ENCODE measurements around the gene ABI3BP.

Gene ABI3BP

GRCh38 chr3:100720426-100720825, 272.8 kb downstream of the ABI3BP start:
- TF ChIP-seq GATA2 (IDR thresholded peaks at IDR 0.05; ENCODE audit: low read depth, low read length): no peak
- TF ChIP-seq GATA3 (IDR thresholded peaks at IDR 0.05; ENCODE audit: low read depth, low read length): no peak

GRCh38 chr3:100719136-100719535, 274.1 kb downstream of the ABI3BP start:
- TF ChIP-seq GATA2 (IDR thresholded peaks at IDR 0.05; ENCODE audit: low read depth, low read length): no peak
- TF ChIP-seq GATA3 (IDR thresholded peaks at IDR 0.05; ENCODE audit: low read depth, low read length): no peak

GRCh38 chr3:100717637-100718487, 275.4 kb downstream of the ABI3BP start:
- TF ChIP-seq GATA3 (IDR thresholded peaks at IDR 0.05; ENCODE audit: low read depth, low read length) (no peak), GATA2 (IDR thresholded peaks at IDR 0.05; ENCODE audit: low read depth, low read length) (no peak)

- TF ChIP-seq GATA3 (IDR thresholded peaks at IDR 0.05; ENCODE audit: low read depth, low read length) (no peak), GATA2 (IDR thresholded peaks at IDR 0.05; ENCODE audit: low read depth, low read length) (no peak)
These were observed 276.2 kb downstream of the ABI3BP start for GRCh38 chr3:100717063-100717462.

GRCh38 chr3:100715176-100715575, 278.0 kb downstream of the ABI3BP start:
- TF ChIP-seq GATA2 (IDR thresholded peaks at IDR 0.05; ENCODE audit: low read depth, low read length) (no peak), GATA3 (IDR thresholded peaks at IDR 0.05; ENCODE audit: low read depth, low read length) (no peak)

GRCh38 chr3:100710261-100710968, 282.8 kb downstream of the ABI3BP start:
- TF ChIP-seq GATA2 (IDR thresholded peaks at IDR 0.05; ENCODE audit: low read depth, low read length) (no peak), GATA3 (IDR thresholded peaks at IDR 0.05; ENCODE audit: low read depth, low read length) (no peak)

- TF ChIP-seq GATA2 (IDR thresholded peaks at IDR 0.05; ENCODE audit: low read depth, low read length) (no peak), GATA3 (IDR thresholded peaks at IDR 0.05; ENCODE audit: low read depth, low read length) (no peak)
These were observed 283.4 kb downstream of the ABI3BP start for GRCh38 chr3:100709842-100710260.

- TF ChIP-seq GATA3 (IDR thresholded peaks at IDR 0.05; ENCODE audit: low read depth, low read length): no peak
- TF ChIP-seq GATA2 (IDR thresholded peaks at IDR 0.05; ENCODE audit: low read depth, low read length): no peak
These were observed 284.0 kb downstream of the ABI3BP start, which contains the start of gene TFG for GRCh38 chr3:100708989-100709841. Gene TFG, plus strand, starts transcription at chr3:100709494. Its CDS starts 4,192 bp downstream, at chr3:100713686.

- no peak for TF ChIP-seq GATA2 (IDR thresholded peaks at IDR 0.05; ENCODE audit: low read depth, low read length)
- no peak for TF ChIP-seq GATA3 (IDR thresholded peaks at IDR 0.05; ENCODE audit: low read depth, low read length)
These were observed 284.6 kb downstream of the ABI3BP start for GRCh38 chr3:100708644-100708988.

- no peak for TF ChIP-seq GATA3 (IDR thresholded peaks at IDR 0.05; ENCODE audit: low read depth, low read length)
- no peak for TF ChIP-seq GATA2 (IDR thresholded peaks at IDR 0.05; ENCODE audit: low read depth, low read length)
These were observed 286.9 kb downstream of the ABI3BP start for GRCh38 chr3:100706365-100706764.

GRCh38 chr3:100703865-100704264, 289.4 kb downstream of the ABI3BP start:
- TF ChIP-seq GATA2 (IDR thresholded peaks at IDR 0.05; ENCODE audit: low read depth, low read length): no peak
- TF ChIP-seq GATA3 (IDR thresholded peaks at IDR 0.05; ENCODE audit: low read depth, low read length): no peak

- TF ChIP-seq GATA2 (IDR thresholded peaks at IDR 0.05; ENCODE audit: low read depth, low read length) (no peak), GATA3 (IDR thresholded peaks at IDR 0.05; ENCODE audit: low read depth, low read length) (no peak)
These were observed 290.3 kb downstream of the ABI3BP start for GRCh38 chr3:100702980-100703345.

GRCh38 chr3:100702082-100702979, 290.9 kb downstream of the ABI3BP start:
- TF ChIP-seq GATA2 (IDR thresholded peaks at IDR 0.05; ENCODE audit: low read depth, low read length) (no peak), GATA3 (IDR thresholded peaks at IDR 0.05; ENCODE audit: low read depth, low read length) (no peak)

Measured in SH-SY5Y (cell line).